ENCODE results near the gene PTPN14. TPM values are rescaled to one million over a fixed set of nuclear protein-coding genes. Genes with fewer than 3 reads are reported as not detected.

PTPN14 gene
- total RNA-seq, 1 donor, result under 0.01 TPM

DNA sequence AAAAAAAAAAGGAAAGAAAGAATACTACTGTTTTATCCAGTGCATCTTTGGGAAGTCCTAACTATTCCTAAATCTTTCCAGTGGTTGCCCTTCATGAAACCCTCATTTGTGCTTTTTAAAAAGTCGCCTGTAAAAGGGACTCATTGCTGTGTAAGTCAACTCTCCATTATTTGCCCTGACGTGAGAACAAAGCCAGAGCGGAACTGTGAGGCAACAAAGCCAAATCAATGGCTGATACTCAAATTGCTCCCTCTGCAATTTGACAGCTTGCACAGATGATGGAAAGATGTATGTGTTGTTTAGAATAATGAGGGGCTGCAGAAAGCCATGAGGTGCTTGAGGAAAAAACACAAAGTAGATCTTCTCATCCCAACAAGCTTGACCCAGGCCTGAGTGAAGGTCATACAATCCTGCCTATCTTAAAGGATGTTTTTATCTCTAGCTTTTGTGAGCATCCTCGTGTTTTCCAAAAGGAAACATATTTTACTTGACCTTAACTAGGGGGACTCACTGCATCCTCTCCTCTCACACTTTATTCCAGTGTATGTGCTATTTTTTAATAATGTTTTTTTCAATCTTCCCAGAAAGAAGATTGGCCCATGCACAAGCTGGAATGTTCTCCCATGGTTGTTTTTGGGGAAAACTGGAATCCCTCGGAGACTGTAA is 237.1 kb downstream of the PTPN14 start:
- no peaks in the 10 kb centered on the region for H3K9me3 ChIP-seq (ENCODE audit: low read depth, low read length)
- H3K4me3 ChIP-seq (ENCODE audit: low read length), result no peak overlapping the region
- H3K4me1 ChIP-seq (ENCODE audit: insufficient read depth, low read length), result peaks cover 11% of the 10 kb centered on the region
- no peaks in the 10 kb centered on the region for H3K27me3 ChIP-seq (ENCODE audit: insufficient read depth, low read length)

GRCh38 chr1:214312530-214313051 is 238.8 kb downstream of the PTPN14 start:
- H3K4me1 ChIP-seq (ENCODE audit: insufficient read depth, low read length), result peaks cover 11% of the 10 kb centered on the region
- H3K4me3 ChIP-seq (ENCODE audit: low read length), result no peak overlapping the region
- no peaks in the 10 kb centered on the region for H3K27me3 ChIP-seq (ENCODE audit: insufficient read depth, low read length)
- no peaks in the 10 kb centered on the region for H3K9me3 ChIP-seq (ENCODE audit: low read depth, low read length)

- no peak overlapping the region for H3K4me3 ChIP-seq (ENCODE audit: low read length)
- no peaks in the 10 kb centered on the region for H3K9me3 ChIP-seq (ENCODE audit: low read depth, low read length)
- H3K27me3 ChIP-seq (ENCODE audit: insufficient read depth, low read length), result no peaks in the 10 kb centered on the region
- peaks cover 11% of the 10 kb centered on the region for H3K4me1 ChIP-seq (ENCODE audit: insufficient read depth, low read length)
Measured at GRCh38 chr1:214310777-214311690, 240.4 kb downstream of the PTPN14 start.

DNA sequence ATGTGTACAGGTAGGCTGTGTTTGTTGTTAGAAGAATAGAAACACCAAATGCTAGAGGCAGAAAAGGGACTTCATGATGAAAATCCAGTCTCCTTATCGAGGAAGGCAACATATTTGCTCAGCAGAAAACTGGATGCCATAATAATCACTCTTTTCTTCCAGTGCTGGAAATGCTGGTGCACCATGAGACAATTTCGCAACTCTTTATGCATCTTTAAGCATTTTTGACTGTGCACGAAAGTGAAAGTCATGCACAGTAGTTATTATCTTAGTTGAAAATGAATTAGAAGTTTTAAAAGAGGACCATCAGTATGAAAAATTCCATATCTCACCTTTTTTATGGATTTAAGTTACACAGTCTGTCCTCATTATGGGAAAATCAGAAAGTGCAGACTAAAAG is 241.4 kb downstream of the PTPN14 start:
- no peak overlapping the region for H3K4me3 ChIP-seq (ENCODE audit: low read length)

DNA sequence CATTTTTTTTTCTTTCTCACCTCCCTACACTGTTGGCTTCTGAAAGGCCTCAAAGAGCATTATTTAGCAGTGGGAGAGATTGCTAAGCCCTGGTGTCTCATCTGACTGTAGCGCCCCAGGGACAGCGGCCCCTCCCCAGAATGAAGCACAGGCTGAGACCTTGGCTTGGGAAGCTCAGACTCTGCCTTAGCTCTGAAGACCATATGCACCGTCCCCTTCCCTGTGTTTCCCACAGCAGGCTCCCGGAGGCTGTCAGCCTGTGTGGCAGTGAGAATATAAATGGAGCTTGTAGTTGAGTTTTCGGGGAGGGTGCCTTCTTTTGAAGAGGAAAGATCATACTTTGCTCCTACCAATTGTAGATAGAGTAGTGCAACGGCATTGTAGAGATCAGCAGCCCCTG is 245.1 kb downstream of the PTPN14 start:
- Histone ChIP-seq H3K4me3 (ENCODE audit: low read length) (no peak overlapping the region), H3K4me1 (ENCODE audit: insufficient read depth, low read length) (peaks cover 17% of the 10 kb centered on the region), H3K27me3 (ENCODE audit: insufficient read depth, low read length) (no peaks in the 10 kb centered on the region), H3K9me3 (ENCODE audit: low read depth, low read length) (no peaks in the 10 kb centered on the region)

More for the DNA sequence above, 241.4 kb downstream of the PTPN14 start:
- Histone ChIP-seq H3K27me3 (ENCODE audit: insufficient read depth, low read length) (no peaks in the 10 kb centered on the region), H3K9me3 (ENCODE audit: low read depth, low read length) (no peaks in the 10 kb centered on the region), H3K4me1 (ENCODE audit: insufficient read depth, low read length) (peaks cover 11% of the 10 kb centered on the region)

DNA sequence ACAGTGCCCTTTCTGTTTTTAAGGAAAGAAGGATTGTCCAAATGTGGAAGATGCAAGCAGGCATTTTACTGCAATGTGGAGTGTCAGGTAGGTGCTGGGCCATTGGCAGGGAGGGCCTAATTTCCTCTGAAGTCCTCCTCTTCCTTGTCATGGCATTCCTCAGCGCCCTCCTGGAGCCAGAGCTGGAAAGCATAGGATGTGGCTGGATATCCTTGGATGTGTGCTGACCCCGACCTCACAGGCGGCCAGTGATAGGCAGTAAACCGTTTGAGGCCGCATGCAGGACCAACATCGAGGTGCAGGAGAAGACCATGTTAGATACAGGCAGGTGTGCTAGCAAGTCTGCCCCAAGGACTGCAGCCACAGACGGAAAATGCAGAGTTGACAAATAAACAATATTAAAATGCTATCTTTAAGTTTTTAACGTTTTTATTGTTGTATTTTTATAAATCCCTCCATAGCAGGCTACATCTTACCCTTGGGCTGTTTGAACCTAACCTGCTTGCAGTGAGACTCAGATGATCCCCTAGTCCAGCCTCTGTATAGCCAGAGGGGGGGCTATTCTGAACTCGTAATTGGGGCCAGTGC is 246.1 kb downstream of the PTPN14 start:
- no peak overlapping the region for H3K4me3 ChIP-seq (ENCODE audit: low read length)

DNA sequence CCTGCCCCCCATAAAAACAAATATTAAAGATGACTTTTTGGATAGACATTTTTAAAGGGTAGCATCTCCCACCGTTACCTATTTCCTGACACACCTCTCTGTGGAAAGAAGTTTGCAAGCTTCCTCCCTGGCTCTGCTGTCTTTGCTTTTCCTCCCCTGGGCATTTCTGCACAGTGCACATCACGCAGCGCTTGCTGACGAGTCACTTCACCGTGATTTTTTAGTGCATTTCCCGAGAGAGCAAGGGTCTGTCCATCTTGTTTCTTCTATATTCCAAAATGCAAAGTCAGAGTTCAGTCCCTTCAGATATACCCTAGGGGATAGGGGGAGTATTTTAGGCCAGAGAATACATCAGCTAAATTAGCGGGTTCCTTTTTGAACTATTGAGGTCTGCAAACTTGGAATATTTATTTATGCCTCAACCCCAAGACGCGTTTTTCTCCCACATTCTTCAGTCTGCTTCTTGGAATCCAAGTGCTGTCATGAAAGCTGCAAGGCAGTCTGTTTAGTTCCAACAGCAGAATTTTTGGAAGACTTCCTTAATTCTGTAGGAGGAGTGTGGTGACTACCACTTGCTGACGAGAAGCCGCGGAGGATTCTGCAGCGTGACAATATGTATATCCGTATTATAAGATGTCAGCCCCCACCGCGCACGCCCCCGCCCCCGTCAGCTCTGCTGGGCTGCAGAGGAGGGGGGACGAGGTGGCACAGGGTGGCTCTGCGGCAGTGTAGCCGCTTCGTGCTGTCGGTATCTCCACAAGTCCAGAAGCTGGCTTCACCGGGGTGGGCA is 248.1 kb downstream of the PTPN14 start:
- Histone ChIP-seq H3K4me1 (ENCODE audit: insufficient read depth, low read length) (peaks cover 6% of the 10 kb centered on the region), H3K4me3 (ENCODE audit: low read length) (no peak overlapping the region), H3K27me3 (ENCODE audit: insufficient read depth, low read length) (no peaks in the 10 kb centered on the region), H3K9me3 (ENCODE audit: low read depth, low read length) (no peaks in the 10 kb centered on the region)

More for the DNA sequence above, 246.1 kb downstream of the PTPN14 start:
- H3K9me3 ChIP-seq (ENCODE audit: low read depth, low read length), result no peaks in the 10 kb centered on the region
- peaks cover 11% of the 10 kb centered on the region for H3K4me1 ChIP-seq (ENCODE audit: insufficient read depth, low read length)
- H3K27me3 ChIP-seq (ENCODE audit: insufficient read depth, low read length), result no peaks in the 10 kb centered on the region

- peaks cover 6% of the 10 kb centered on the region for H3K4me1 ChIP-seq (ENCODE audit: insufficient read depth, low read length)
- no peak overlapping the region for H3K4me3 ChIP-seq (ENCODE audit: low read length)
- no peaks in the 10 kb centered on the region for H3K9me3 ChIP-seq (ENCODE audit: low read depth, low read length)
- no peaks in the 10 kb centered on the region for H3K27me3 ChIP-seq (ENCODE audit: insufficient read depth, low read length)
Measured at GRCh38 chr1:214301526-214301925, 249.9 kb downstream of the PTPN14 start.

GRCh38 chr1:214300149-214300780 is 251.1 kb downstream of the PTPN14 start:
- no peaks in the 10 kb centered on the region for H3K27me3 ChIP-seq (ENCODE audit: insufficient read depth, low read length)

More at GRCh38 chr1:214300149-214300780, 251.1 kb downstream of the PTPN14 start:
- Histone ChIP-seq H3K9me3 (ENCODE audit: low read depth, low read length) (no peaks in the 10 kb centered on the region), H3K4me1 (ENCODE audit: insufficient read depth, low read length) (peaks cover 6% of the 10 kb centered on the region), H3K4me3 (ENCODE audit: low read length) (no peak overlapping the region)

Other genes starting within 250 kb of the PTPN14 start
- gene CENPF, start 51.6 kb upstream of the PTPN14 start, total RNA-seq, result 0.73 TPM

Measured in mononuclear cell (primary cell).